HCT116 (cell line): ENCODE measurements around the gene FAM227B. TPM values are rescaled to one million over a fixed set of nuclear protein-coding genes. Genes with fewer than 3 reads are reported as not detected.

Source experiments
- ATAC-seq: fragments of 200-7000 bp; cut with Tn5 transposase; 2 replicates; pipeline ENCODE4 v1.9.1; 2020; ENCODE audit warnings: mild to moderate bottlenecking, moderate library complexity
- BruUV-seq: library from RNA; stranded (reverse); fragments of 400-500 nt; replicated peaks from 2 replicates; lab custom pipeline; 2021; lab: Mats Ljungman, UMichigan
- CTCF ChIA-PET: fragments of 300-600 bp; sonication (Branson Sonifier 250); formaldehyde crosslinking; loops from one replicate; lab custom pipeline; 2021; ENCODE audit warnings: antibody characterized with exemption; lab: Charles Lee
- POLR2A ChIA-PET: fragments of 300-600, 350-600 bp; sonication (Branson Sonifier 250); formaldehyde crosslinking; loops from one replicate; lab custom pipeline; 2021; ENCODE audit warnings: antibody characterized with exemption; lab: Charles Lee
- RAD21 ChIA-PET, 2 experiments: fragments of 300-600 bp; sonication (Branson Sonifier 250); formaldehyde crosslinking; loops; one replicate each; lab custom pipeline; 2023; ENCODE audit warnings: low total read pairs in 2 of 2; ENCODE audit not compliant: uncharacterized antibody in 2 of 2, unreplicated experiment in 2 of 2, low non-redundant PET in 1 of 2; lab: Charles Lee
- DNase-seq: peaks from one replicate; pipeline ENCODE4 v3.0.0-alpha.2; 2010; ENCODE audit warnings: low read depth, low spot score
- H2AFZ ChIP-seq: fragments of 200-600 bp; shearing (Covaris generic), sonication (generic); 2 replicates; pipeline ENCODE4 v1.6.1; 2017; ENCODE audit warnings: low read depth, mixed run types, mixed read lengths, antibody characterized with exemption, low read length; ENCODE audit not compliant: poor library complexity, severe bottlenecking
- H3K27ac ChIP-seq: 2 replicates; pipeline ENCODE4 v1.5.1; 2012; ENCODE audit warnings: low read depth, low read length
- H3K27me3 ChIP-seq: fragments of 200-600 bp; sonication (generic); 2 replicates; pipeline ENCODE4 v1.6.1; 2016; ENCODE audit warnings: mixed run types, low read length, mixed read lengths; ENCODE audit not compliant: insufficient read depth
- H3K36me3 ChIP-seq, 2 experiments: fragments of 200-500 bp in 1 of 2; fragments of 200-600 bp in 1 of 2; sonication (Bioruptor generic) in 1 of 2; sonication (generic) in 1 of 2; 2 replicates each; pipeline versions ENCODE4 v1.5.1 to v1.6.1; 2014 to 2016; ENCODE audit warnings: low read length in 2 of 2, inconsistent platforms in 1 of 2, mixed read lengths in 1 of 2, mixed run types in 1 of 2; ENCODE audit not compliant: insufficient read depth in 2 of 2, control insufficient read depth in 1 of 2
- H3K4me1 ChIP-seq, 2 experiments: fragments of 200-600 bp in 1 of 2; sonication (generic) in 1 of 2; 2 replicates each; pipeline versions ENCODE4 v1.5.1 to v1.6.1; 2012 to 2017; ENCODE audit warnings: low read length in 2 of 2, inconsistent platforms in 1 of 2, mild to moderate bottlenecking in 1 of 2, mixed read lengths in 1 of 2, mixed run types in 1 of 2, moderate library complexity in 1 of 2; ENCODE audit not compliant: insufficient read depth in 2 of 2, control insufficient read depth in 1 of 2
- H3K4me2 ChIP-seq: fragments of 200-600 bp; sonication (generic); 2 replicates; pipeline ENCODE4 v1.6.1; 2017; ENCODE audit warnings: mixed run types, low read length, mixed read lengths
- H3K4me3 ChIP-seq, 2 experiments: fragments of 200-600 bp in 1 of 2; sonication (generic) in 1 of 2; replicated peaks in 1 of 2; 2 replicates each; pipeline ENCODE4 v1.5.1; 2011 to 2016; ENCODE audit warnings: low read length in 2 of 2, control low read depth in 1 of 2, low read depth in 1 of 2, mild to moderate bottlenecking in 1 of 2, mixed read lengths in 1 of 2, mixed run types in 1 of 2
- H3K79me2 ChIP-seq: fragments of 200-600 bp; sonication (generic); 2 replicates; pipeline ENCODE4 v1.6.1; 2017; ENCODE audit warnings: mild to moderate bottlenecking, mixed run types, low read length, moderate library complexity, mixed read lengths; ENCODE audit not compliant: insufficient read depth
- H3K9ac ChIP-seq: fragments of 200-600 bp; sonication (generic); 2 replicates; pipeline ENCODE4 v1.6.1; 2016; ENCODE audit warnings: low read length, mixed read lengths
- H3K9me2 ChIP-seq: fragments of 200-600 bp; sonication (generic), shearing (Covaris generic); 2 replicates; pipeline ENCODE4 v1.6.1; 2017; ENCODE audit warnings: mixed run types, mild to moderate bottlenecking, moderate library complexity; ENCODE audit not compliant: insufficient read depth
- H3K9me3 ChIP-seq, 2 experiments: fragments of 200-500 bp in 1 of 2; fragments of 200-600 bp in 1 of 2; sonication (Bioruptor generic) in 1 of 2; sonication (generic) in 1 of 2; 2 replicates each; pipeline ENCODE4 v1.6.1; 2014 to 2017; ENCODE audit warnings: low read length in 2 of 2, mixed read lengths in 2 of 2, inconsistent platforms in 1 of 2, low read depth in 1 of 2, mild to moderate bottlenecking in 1 of 2, mixed run types in 1 of 2, moderate library complexity in 1 of 2; ENCODE audit not compliant: control insufficient read depth in 1 of 2, insufficient read depth in 1 of 2
- H4K20me1 ChIP-seq: fragments of 200-600 bp; sonication (generic), shearing (Covaris generic); 2 replicates; pipeline ENCODE4 v1.6.1; 2017; ENCODE audit warnings: mixed run types, mild to moderate bottlenecking, moderate library complexity; ENCODE audit not compliant: insufficient read depth
- ATF3 ChIP-seq: IDR thresholded peaks from 2 replicates; pipeline ENCODE4 v1.6.1; 2012
- CBX3 ChIP-seq: IDR thresholded peaks from 2 replicates; pipeline ENCODE4 v1.6.1; 2012; ENCODE audit warnings: low read depth
- CEBPB ChIP-seq: IDR thresholded peaks from 2 replicates; pipeline ENCODE4 v1.6.1; 2012; ENCODE audit warnings: low read depth
- CTCF ChIP-seq, 3 experiments: fragments of 200-600 bp in 1 of 3; sonication (generic) in 1 of 3; IDR thresholded peaks in 2 of 3; conservative IDR thresholded peaks in 1 of 3; 2 replicates each; pipeline ENCODE4 v1.5.1; 2012 to 2017; ENCODE audit warnings: low read depth in 2 of 3, low read length in 2 of 3, antibody characterized with exemption in 1 of 3, borderline replicate concordance in 1 of 3, control low read depth in 1 of 3, mild to moderate bottlenecking in 1 of 3, mixed read lengths in 1 of 3, mixed run types in 1 of 3, moderate library complexity in 1 of 3; ENCODE audit not compliant: insufficient read depth in 1 of 3
- EGR1 ChIP-seq: IDR thresholded peaks from 2 replicates; pipeline ENCODE4 v1.6.1; 2012; ENCODE audit warnings: low read depth
- ELF1 ChIP-seq: IDR thresholded peaks from 2 replicates; pipeline ENCODE4 v1.6.1; 2012; ENCODE audit warnings: low read depth, borderline replicate concordance
- EZH2 ChIP-seq: fragments of 200-600 bp; sonication (generic); IDR thresholded peaks from 2 replicates; pipeline ENCODE4 v1.6.1; 2017; ENCODE audit warnings: antibody characterized with exemption, mixed run types
- JUND ChIP-seq: IDR thresholded peaks from 2 replicates; pipeline ENCODE4 v1.6.1; 2012
- MAX ChIP-seq: IDR thresholded peaks from 2 replicates; pipeline ENCODE4 v1.6.1; 2012
- POLR2A ChIP-seq: IDR thresholded peaks from 2 replicates; pipeline ENCODE4 v1.7.0; 2011; ENCODE audit warnings: borderline replicate concordance; ENCODE audit not compliant: insufficient read depth, insufficient read length; ENCODE audit errors: extremely low read depth
- POLR2AphosphoS5 ChIP-seq: IDR thresholded peaks from 2 replicates; pipeline ENCODE4 v1.6.1; 2011; ENCODE audit warnings: mild to moderate bottlenecking, low read depth, low read length, moderate library complexity
- RAD21 ChIP-seq: IDR thresholded peaks from 2 replicates; pipeline ENCODE4 v1.6.1; 2012; ENCODE audit warnings: low read depth, mild to moderate bottlenecking
- SIN3A ChIP-seq: IDR thresholded peaks from 2 replicates; pipeline ENCODE4 v1.6.1; 2012; ENCODE audit warnings: low read depth
- SP1 ChIP-seq: IDR thresholded peaks from 2 replicates; pipeline ENCODE4 v1.6.1; 2012; ENCODE audit warnings: low read depth
- TCF7L2 ChIP-seq: IDR thresholded peaks from 2 replicates; pipeline ENCODE4 v1.7.0; 2011; ENCODE audit warnings: borderline replicate concordance, inconsistent platforms; ENCODE audit not compliant: insufficient read depth, insufficient read length; ENCODE audit errors: extremely low read depth
- YY1 ChIP-seq: IDR thresholded peaks from 2 replicates; pipeline ENCODE4 v1.6.1; 2011; ENCODE audit warnings: low read length, low read depth, moderate library complexity, mild to moderate bottlenecking; ENCODE audit not compliant: insufficient replicate concordance; ENCODE audit errors: extremely low read depth
- ZBTB33 ChIP-seq: IDR thresholded peaks from 2 replicates; pipeline ENCODE4 v1.6.1; 2011; ENCODE audit warnings: mild to moderate bottlenecking, low read length, moderate library complexity; ENCODE audit not compliant: insufficient replicate concordance; ENCODE audit errors: extremely low read depth
- ZFX ChIP-seq: fragments of 450-650 bp; IDR thresholded peaks from 2 replicates; pipeline ENCODE4 v1.6.1; 2017
- ZNF274 ChIP-seq: fragments of 200-500 bp; sonication (Bioruptor generic); IDR thresholded peaks from 2 replicates; pipeline ENCODE4 v1.6.1; 2014; ENCODE audit warnings: mild to moderate bottlenecking, low read depth, low read length, inconsistent platforms
- intact Hi-C: fragments of 100-400 bp; cut with micrococcal nuclease; formaldehyde crosslinking; loops from 2 replicates; pipeline ENCODE4 v1.10.0; 2022
- total RNA-seq: library from RNA; stranded (reverse); gene quantifications from one replicate; pipeline ENCODE4 v1.2.1, GENCODE V29; 2021; ENCODE audit not compliant: unreplicated experiment

The FAM227B gene
- total RNA-seq, 1 experiment from 2014 or later = 6.9 TPM

DNA sequence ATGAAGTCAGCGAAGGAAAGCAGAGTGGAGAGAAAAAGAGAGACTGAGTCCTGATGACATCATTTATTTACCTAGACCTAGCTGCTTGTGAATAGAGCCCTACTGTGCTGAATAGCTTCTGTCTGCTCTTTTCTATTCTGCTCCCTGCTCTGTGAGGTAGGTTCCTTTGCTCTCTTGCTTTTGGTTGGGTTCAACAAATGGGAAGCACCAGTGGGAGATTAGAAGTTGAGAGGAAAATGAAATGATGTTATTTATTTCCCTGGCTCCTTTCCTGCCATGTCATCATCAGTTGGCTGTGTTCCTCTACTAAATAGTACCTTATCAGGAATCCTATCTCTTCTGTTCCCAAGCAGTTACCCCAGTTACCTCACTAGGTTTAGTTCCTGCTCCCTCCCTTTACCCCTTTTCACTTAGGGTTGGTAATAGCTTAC, 23.8 kb upstream of the FAM227B start:
- Histone ChIP-seq H3K4me1 (no peaks in the 10 kb centered on the region), H3K79me2 (peaks cover 1% of the 10 kb centered on the region), H2AFZ (no peak overlapping the region), H3K9me3 (no peaks in the 10 kb centered on the region), H3K36me3 (peaks cover 4% of the 10 kb centered on the region in 2 experiments; a peak in 1 of 4 replicates), H3K27ac (no peak overlapping the region), H3K4me2 (no peak overlapping the region), H4K20me1 (no peaks in the 10 kb centered on the region), H3K27me3 (no peaks in the 10 kb centered on the region), H3K4me3 (no peak overlapping the region), H3K9ac (no peak overlapping the region), H3K9me2 (no peaks in the 10 kb centered on the region)
- DNase-seq (no peak), ATAC-seq (no peak)
- CTCF ChIA-PET = no interaction called here
- intact Hi-C loops = no loop called here
- no TSS peak for BruUV-seq
- TF ChIP-seq POLR2A = no peak
- no peak for TF ChIP-seq ELF1
- TF ChIP-seq RAD21 = no peak
- no peak for TF ChIP-seq POLR2AphosphoS5
- TF ChIP-seq ZFX = no peak
- TF ChIP-seq ATF3 = no peak
- TF ChIP-seq ZBTB33 = no peak
- no peak for TF ChIP-seq MAX
- TF ChIP-seq CBX3 = no peak
- no peak for TF ChIP-seq SIN3A
- no peak for TF ChIP-seq CTCF (IDR thresholded peaks at IDR 0.05 in 2 of 3, conservative IDR thresholded peaks at IDR 0.05 in 1 of 3; ENCODE audit: borderline replicate concordance in 1 of 3, insufficient read depth in 1 of 3, low read depth in 2 of 3, low read length in 2 of 3)
- TF ChIP-seq EZH2 = no peak
- no peak for TF ChIP-seq JUND
- TF ChIP-seq YY1 = no peak
- TF ChIP-seq TCF7L2 = no peak
- TF ChIP-seq ZNF274 = no peak
- TF ChIP-seq CEBPB = no peak
- no peak for TF ChIP-seq EGR1
- TF ChIP-seq SP1 = no peak
- POLR2A ChIA-PET = no interaction called here
- RAD21 ChIA-PET = no interaction called here
